Smooth muscle cell (in vitro differentiated cells): ENCODE results near the gene PSMD1. TPM values are rescaled to one million over a fixed set of nuclear protein-coding genes. Genes with fewer than 3 reads are reported as not detected.
A peak's percentile ranks its signal among the peaks of the same experiment; 100 is the strongest.

Experiments used
- DNase-seq: peaks from one replicate; lab custom pipeline; 2025; ENCODE audit not compliant: unreplicated experiment; lab: John Stamatoyannopoulos, UW
- H2AFZ ChIP-seq: fragments of 200-600 bp; sonication (generic); 2 replicates; pipeline ENCODE4 v1.6.0; 2016; ENCODE audit warnings: antibody characterized with exemption, low read depth, mild to moderate bottlenecking
- H3F3A ChIP-seq: fragments of 200-600 bp; sonication (generic); 2 replicates; pipeline ENCODE4 v1.6.0; 2017; ENCODE audit warnings: antibody characterized with exemption, low read depth
- H3K27ac ChIP-seq: fragments of 200-600 bp; sonication (generic); 2 replicates; pipeline ENCODE4 v1.5.1; 2016; ENCODE audit warnings: low read depth, mild to moderate bottlenecking
- H3K27me3 ChIP-seq: fragments of 200-600 bp; sonication (generic); 2 replicates; pipeline ENCODE4 v1.6.1; 2016; ENCODE audit warnings: low read depth, mild to moderate bottlenecking
- H3K36me3 ChIP-seq: fragments of 200-600 bp; sonication (generic); 2 replicates; pipeline ENCODE4 v1.5.1; 2016; ENCODE audit warnings: low read depth
- H3K4me1 ChIP-seq: fragments of 200-600 bp; sonication (generic); 2 replicates; pipeline ENCODE4 v1.5.1; 2016; ENCODE audit warnings: low read depth
- H3K4me2 ChIP-seq: fragments of 200-600 bp; sonication (generic); 2 replicates; pipeline ENCODE4 v1.6.0; 2016; ENCODE audit warnings: mild to moderate bottlenecking
- H3K4me3 ChIP-seq: fragments of 200-600 bp; sonication (generic); 2 replicates; pipeline ENCODE4 v1.5.1; 2016; ENCODE audit warnings: mild to moderate bottlenecking
- H3K79me2 ChIP-seq: fragments of 200-600 bp; sonication (generic); 2 replicates; pipeline ENCODE4 v1.6.0; 2016; ENCODE audit warnings: low read depth, mild to moderate bottlenecking
- H3K9ac ChIP-seq: fragments of 200-600 bp; sonication (generic); 2 replicates; pipeline ENCODE4 v1.6.0; 2016; ENCODE audit warnings: low read depth
- H3K9me3 ChIP-seq: fragments of 200-600 bp; sonication (generic); replicated peaks from 2 replicates; pipeline ENCODE4 v1.5.1; 2016; ENCODE audit warnings: low read depth
- H4K20me1 ChIP-seq: fragments of 200-600 bp; sonication (generic); 2 replicates; pipeline ENCODE4 v1.6.0; 2016; ENCODE audit warnings: low read depth
- WGBS: methylation state at CpG from one replicate; pipeline ENCODE4 v1.1.7; 2016; ENCODE audit warnings: low lambda C conversion rate; 5-methylcytosine and 5-hydroxymethylcytosine counted together
- polyA plus RNA-seq: library from polyadenylated mRNA; unstranded; fragments of >200 nt; fragmentation: Nextera tagmentation; extraction: Ambion mirVana; gene quantifications from 2 replicates; pipeline ENCODE4 v1.2.1, GENCODE V29; 2016
- total RNA-seq: library from RNA; depleted of rRNA; stranded (reverse); fragments of >200 nt; gene quantifications from 2 replicates; pipeline ENCODE4 v1.2.3, GENCODE V29; 2014
- TF ChIP-seq, protein P1 (sequence below): fragments of 200-600 bp; sonication (generic); IDR thresholded peaks from 2 replicates; pipeline ENCODE4 v1.5.1; 2017; ENCODE audit warnings: borderline replicate concordance, mild to moderate bottlenecking, antibody characterized with exemption; ENCODE audit not compliant: insufficient read depth, poor library complexity, severe bottlenecking

PSMD1 gene
- total and polyA plus RNA-seq, 2 experiments from 2014 or later: 95.7 to 99.7 TPM

GRCh38 chr2:231051116-231051515 is 5.6 kb upstream of the PSMD1 start:
- Histone ChIP-seq H3F3A (no peaks in the 10 kb centered on the region), H3K36me3 (no peaks in the 10 kb centered on the region), H3K27me3 (no peaks in the 10 kb centered on the region), H3K9me3 (no peaks in the 10 kb centered on the region), H3K9ac (no peak overlapping the region), H3K4me2 (no peak overlapping the region), H3K79me2 (no peaks in the 10 kb centered on the region), H3K27ac (no peak overlapping the region), H3K4me3 (no peak overlapping the region), H2AFZ (no peak overlapping the region), H4K20me1 (no peaks in the 10 kb centered on the region), H3K4me1 (peaks cover 5% of the 10 kb centered on the region)
- 91% methylated on average over 5 of the region's 5 CpGs for WGBS
- DNase-seq: no peak
- TF ChIP-seq, protein P1, sequence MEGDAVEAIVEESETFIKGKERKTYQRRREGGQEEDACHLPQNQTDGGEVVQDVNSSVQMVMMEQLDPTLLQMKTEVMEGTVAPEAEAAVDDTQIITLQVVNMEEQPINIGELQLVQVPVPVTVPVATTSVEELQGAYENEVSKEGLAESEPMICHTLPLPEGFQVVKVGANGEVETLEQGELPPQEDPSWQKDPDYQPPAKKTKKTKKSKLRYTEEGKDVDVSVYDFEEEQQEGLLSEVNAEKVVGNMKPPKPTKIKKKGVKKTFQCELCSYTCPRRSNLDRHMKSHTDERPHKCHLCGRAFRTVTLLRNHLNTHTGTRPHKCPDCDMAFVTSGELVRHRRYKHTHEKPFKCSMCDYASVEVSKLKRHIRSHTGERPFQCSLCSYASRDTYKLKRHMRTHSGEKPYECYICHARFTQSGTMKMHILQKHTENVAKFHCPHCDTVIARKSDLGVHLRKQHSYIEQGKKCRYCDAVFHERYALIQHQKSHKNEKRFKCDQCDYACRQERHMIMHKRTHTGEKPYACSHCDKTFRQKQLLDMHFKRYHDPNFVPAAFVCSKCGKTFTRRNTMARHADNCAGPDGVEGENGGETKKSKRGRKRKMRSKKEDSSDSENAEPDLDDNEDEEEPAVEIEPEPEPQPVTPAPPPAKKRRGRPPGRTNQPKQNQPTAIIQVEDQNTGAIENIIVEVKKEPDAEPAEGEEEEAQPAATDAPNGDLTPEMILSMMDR: no peak

DNA sequence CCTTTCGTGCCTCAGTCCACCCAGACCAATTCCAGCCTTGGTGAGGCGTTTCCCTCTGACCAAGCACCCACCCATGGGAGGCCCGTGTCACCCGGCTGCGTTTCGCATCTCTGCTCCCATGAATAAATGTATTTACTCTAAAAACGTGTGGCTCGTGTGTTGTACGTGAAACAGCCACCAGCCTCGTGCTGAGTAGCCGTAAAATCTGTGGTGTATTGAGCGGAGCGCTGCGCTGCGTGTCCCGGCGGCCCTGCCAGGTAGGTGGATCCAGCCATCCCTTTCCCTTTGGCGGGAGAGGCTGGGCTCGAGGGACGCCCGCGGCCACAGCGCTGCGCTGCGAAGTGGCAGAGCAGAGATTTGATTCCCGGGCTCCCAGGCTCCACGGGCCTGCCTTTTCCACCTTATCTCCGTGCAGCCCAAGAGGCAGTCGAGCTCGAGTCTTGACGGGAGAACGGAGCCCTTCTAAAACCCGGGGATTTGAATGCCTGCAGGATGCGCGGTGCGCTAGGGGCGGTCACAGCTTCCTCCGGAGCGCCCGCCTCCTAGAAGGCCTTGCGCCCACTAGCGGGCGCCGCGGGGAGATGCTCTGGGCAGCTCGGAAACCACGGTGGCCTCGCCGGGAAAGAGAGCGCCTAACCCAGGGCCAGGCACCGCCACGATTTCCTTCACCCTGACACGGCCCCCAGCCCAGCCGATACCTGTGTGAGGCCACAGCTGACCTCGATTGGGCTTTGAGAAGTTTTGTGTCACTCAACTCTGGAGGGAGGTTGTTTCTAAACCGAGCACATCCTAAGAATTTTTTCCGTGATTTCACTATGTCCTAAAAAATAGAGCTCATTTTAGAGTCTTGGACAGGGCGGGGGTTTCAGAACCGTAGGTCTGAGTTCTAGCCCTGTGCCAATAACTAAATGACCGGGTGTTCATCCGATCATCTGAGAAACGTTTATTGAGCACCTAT is 3.9 kb upstream of the PSMD1 start:
- H3K4me3 ChIP-seq: peak overlapping the region; percentile 60
- 17% methylated on average over 62 of the region's 62 CpGs for WGBS
- H3K36me3 ChIP-seq: no peaks in the 10 kb centered on the region
- peak overlapping the region; percentile 19 for H3K9ac ChIP-seq
- peak overlapping the region; percentile 96 for H2AFZ ChIP-seq
- peaks cover 5% of the 10 kb centered on the region for H4K20me1 ChIP-seq
- no peaks in the 10 kb centered on the region for H3F3A ChIP-seq
- H3K27ac ChIP-seq: no peak overlapping the region
- peak overlapping the region; percentile 92 for H3K4me2 ChIP-seq
- H3K4me1 ChIP-seq: peaks cover 9% of the 10 kb centered on the region
- no peaks in the 10 kb centered on the region for H3K9me3 ChIP-seq
- TF ChIP-seq, protein P1: peak; percentile 73
- H3K27me3 ChIP-seq: no peaks in the 10 kb centered on the region
- DNase-seq: peak; percentile 34
- peaks cover 10% of the 10 kb centered on the region for H3K79me2 ChIP-seq

DNA sequence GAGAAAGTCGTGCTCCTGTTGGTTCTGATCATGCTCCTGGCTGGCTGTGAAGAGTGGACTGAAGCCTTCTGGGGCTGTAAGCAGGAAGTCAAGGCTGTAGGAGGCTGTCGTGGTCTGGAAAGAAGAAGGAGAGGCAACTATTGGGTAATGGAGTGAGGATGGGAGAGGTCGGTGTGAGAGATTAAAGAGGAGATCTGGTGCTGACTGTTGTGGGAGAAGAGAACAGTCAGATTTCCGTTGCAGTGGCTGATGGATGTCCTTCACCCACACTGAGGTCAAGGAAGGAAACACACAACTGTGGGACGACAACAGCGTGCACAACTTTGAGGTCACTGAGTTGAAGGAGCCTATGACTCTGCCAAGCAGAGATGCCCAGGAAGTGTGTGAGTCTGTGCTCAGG is 2.8 kb upstream of the PSMD1 start:
- no peaks in the 10 kb centered on the region for H3K9me3 ChIP-seq
- TF ChIP-seq, protein P1: no peak
- H3K4me2 ChIP-seq: no peak overlapping the region
- no peak overlapping the region for H2AFZ ChIP-seq
- H3K27me3 ChIP-seq: no peaks in the 10 kb centered on the region
- WGBS: 88% methylated on average over 6 of the region's 6 CpGs
- H3F3A ChIP-seq: no peaks in the 10 kb centered on the region
- no peaks in the 10 kb centered on the region for H3K36me3 ChIP-seq
- DNase-seq: no peak
- H3K79me2 ChIP-seq: peaks cover 21% of the 10 kb centered on the region
- H4K20me1 ChIP-seq: peaks cover 16% of the 10 kb centered on the region
- H3K4me1 ChIP-seq: peaks cover 19% of the 10 kb centered on the region
- H3K27ac ChIP-seq: no peak overlapping the region
- no peak overlapping the region for H3K9ac ChIP-seq
- no peak overlapping the region for H3K4me3 ChIP-seq
